K562 (cell line): ENCODE data around the gene RGPD8. TPM values are rescaled to one million over a fixed set of nuclear protein-coding genes. Genes with fewer than 3 reads are reported as not detected.

Experiments used
- ATAC-seq: fragments of 200-7000 bp; cut with Tn5 transposase; 3 replicates; pipeline ENCODE4 v1.9.1; 2020; ENCODE audit warnings: moderate library complexity
- BruUV-seq: library from RNA; stranded (reverse); fragments of 400-500 nt; replicated peaks from 2 replicates; lab custom pipeline; 2021; lab: Mats Ljungman, UMichigan
- CTCF ChIA-PET: fragments of 300-600 bp; formaldehyde crosslinking; extraction: SDS; loops from one replicate; lab custom pipeline; 2021; ENCODE audit warnings: low intra/inter-chr PET ratio; lab: Yijun Ruan, JAX
- POLR2A ChIA-PET: fragments of 300-600, 350-650 bp; sonication (Branson Sonifier 250); formaldehyde crosslinking; extraction: SDS; loops from one replicate; lab custom pipeline; 2021; ENCODE audit warnings: antibody characterized with exemption, inconsistent platforms; lab: Yijun Ruan, JAX
- DNase-seq, 4 experiments: peaks; one replicate each; pipeline versions ENCODE4 v3.0.0 to v3.0.0-alpha.2; 2011 to 2018; ENCODE audit warnings: low spot score in 3 of 4, mixed read lengths in 3 of 4; ENCODE audit errors: extremely low read depth in 1 of 4
- FAIRE-seq: peaks from 2 replicates; lab custom pipeline; 2011; peaks lifted over from hg19 to GRCh38; lab: Jason Lieb, UNC
- H2AFZ ChIP-seq: 2 replicates; pipeline ENCODE4 v1.6.0; 2011; ENCODE audit warnings: low read depth, low read length, control low read depth, inconsistent platforms
- H3K27ac ChIP-seq: fragments of 200-600 bp; 3 replicates; pipeline ENCODE4 v1.8.0; 2011; ENCODE audit warnings: low read depth, mild to moderate bottlenecking, control low read depth, inconsistent platforms, low read length, moderate library complexity, mixed read lengths; ENCODE audit errors: extremely low read depth
- H3K27me3 ChIP-seq, 2 experiments: fragments of 300-600 bp in 1 of 2; 2 replicates in 1 of 2; 3 replicates in 1 of 2; pipeline versions ENCODE4 v1.6.0 to v1.8.0; 2011; ENCODE audit warnings: inconsistent platforms in 2 of 2, low read length in 2 of 2, mild to moderate bottlenecking in 1 of 2, mixed read lengths in 1 of 2, moderate library complexity in 1 of 2; ENCODE audit not compliant: control insufficient read depth in 2 of 2, insufficient read depth in 2 of 2
- H3K36me3 ChIP-seq: fragments of 300-600 bp; 3 replicates; pipeline ENCODE4 v1.8.0; 2011; ENCODE audit warnings: mild to moderate bottlenecking, low read length, inconsistent platforms; ENCODE audit not compliant: control insufficient read depth, insufficient read depth
- H3K4me1 ChIP-seq, 2 experiments: fragments of 200-600 bp in 1 of 2; replicated peaks in 1 of 2; 2 replicates in 1 of 2; 3 replicates in 1 of 2; pipeline versions ENCODE4 v1.5.1 to v1.8.0; 2011; ENCODE audit warnings: inconsistent platforms in 2 of 2, low read length in 2 of 2, mild to moderate bottlenecking in 1 of 2, mixed read lengths in 1 of 2, moderate library complexity in 1 of 2; ENCODE audit not compliant: control insufficient read depth in 2 of 2, insufficient read depth in 2 of 2
- H3K4me2 ChIP-seq: 2 replicates; pipeline ENCODE4 v1.6.1; 2011; ENCODE audit warnings: low read length, control low read depth, inconsistent platforms, mixed read lengths; ENCODE audit not compliant: insufficient read depth
- H3K4me3 ChIP-seq: fragments of 200-600 bp; sonication (generic), shearing (Covaris generic); 2 replicates; pipeline ENCODE4 v1.5.1; 2016; ENCODE audit warnings: control low read depth, inconsistent platforms
- H3K79me2 ChIP-seq: fragments of 200-600 bp; 3 replicates; pipeline ENCODE4 v1.8.0; 2011; ENCODE audit warnings: low read length, inconsistent platforms; ENCODE audit not compliant: control insufficient read depth, insufficient read depth
- H3K9ac ChIP-seq, 2 experiments: 2 replicates each; pipeline versions ENCODE4 v1.6.0 to v1.6.1; 2011; ENCODE audit warnings: low read depth in 2 of 2, low read length in 2 of 2, control low read depth in 1 of 2, inconsistent platforms in 1 of 2, mild to moderate bottlenecking in 1 of 2, mixed read lengths in 1 of 2; ENCODE audit not compliant: insufficient read depth in 1 of 2
- H3K9me1 ChIP-seq: one replicate; pipeline ENCODE4 v1.6.0; 2011; ENCODE audit warnings: inconsistent platforms, mild to moderate bottlenecking, low read length, moderate library complexity; ENCODE audit not compliant: control insufficient read depth, insufficient read depth
- H3K9me3 ChIP-seq: replicated peaks from 2 replicates; pipeline ENCODE4 v1.5.1; 2011; ENCODE audit warnings: low read depth, low read length, inconsistent platforms; ENCODE audit not compliant: control insufficient read depth, insufficient read depth
- H4K20me1 ChIP-seq: replicated peaks from 2 replicates; pipeline ENCODE4 v1.6.1; 2011; ENCODE audit warnings: low read length, inconsistent platforms, mixed read lengths; ENCODE audit not compliant: control insufficient read depth, insufficient read depth
- ATF1 ChIP-seq, 2 experiments: fragments of 450-650 bp in 1 of 2; IDR thresholded peaks; 2 replicates each; pipeline ENCODE4 v1.6.1; 2016; ENCODE audit warnings: missing compliant biosample characterization in 1 of 2, missing genetic modification characterization in 1 of 2
- BCLAF1 ChIP-seq, 2 experiments: fragments of 450-650 bp in 1 of 2; IDR thresholded peaks; 2 replicates each; pipeline ENCODE4 v1.6.1; 2011 to 2017; ENCODE audit warnings: low read depth in 2 of 2, antibody characterized with exemption in 1 of 2, borderline replicate concordance in 1 of 2, low read length in 1 of 2, mild to moderate bottlenecking in 1 of 2, mixed read lengths in 1 of 2; ENCODE audit not compliant: control insufficient read depth in 1 of 2
- BRCA1 ChIP-seq, 2 experiments: fragments of 450-650 bp in 1 of 2; sonication (generic) in 1 of 2; formaldehyde crosslinking in 1 of 2; IDR thresholded peaks; 2 replicates each; pipeline versions ENCODE4 v1.5.0 to v1.6.1; 2017 to 2020; ENCODE audit warnings: mild to moderate bottlenecking in 1 of 2, missing genetic modification reagents in 1 of 2
- HMGXB4 ChIP-seq: sonication (generic); formaldehyde crosslinking; IDR thresholded peaks from 2 replicates; pipeline ENCODE4 v1.8.1; 2023; ENCODE audit warnings: mild to moderate bottlenecking, missing genetic modification reagents
- IFI16 ChIP-seq: fragments of 250-450 bp; sonication (Bioruptor Pico); IDR thresholded peaks from 2 replicates; pipeline ENCODE4 v2.1.2; 2022; ENCODE audit warnings: mild to moderate bottlenecking, inconsistent platforms
- MAZ ChIP-seq, 2 experiments: fragments of 450-650 bp in 1 of 2; sonication (generic) in 1 of 2; formaldehyde crosslinking; IDR thresholded peaks in 1 of 2; conservative IDR thresholded peaks in 1 of 2; 2 replicates each; pipeline versions ENCODE4 v1.4.0 to v1.5.0; 2020; ENCODE audit warnings: mild to moderate bottlenecking in 1 of 2, missing genetic modification reagents in 1 of 2
- POLR3A ChIP-seq: IDR thresholded peaks from 2 replicates; pipeline ENCODE4 v1.6.1; 2011; ENCODE audit warnings: borderline replicate concordance, mild to moderate bottlenecking, moderate library complexity; ENCODE audit not compliant: insufficient read length, insufficient read depth; ENCODE audit errors: extremely low read depth
- RBM39 ChIP-seq: fragments of 200-400 bp; formaldehyde crosslinking; optimal IDR thresholded peaks from 2 replicates; pipeline ENCODE3; 2018; ENCODE audit warnings: low read depth, low read length
- SMAD2 ChIP-seq: fragments of 150-350 bp; IDR thresholded peaks from 2 replicates; pipeline ENCODE4 v1.6.1; 2014; ENCODE audit warnings: low read depth, mild to moderate bottlenecking, low read length
- SMAD4 ChIP-seq: fragments of 250-450 bp; sonication (Bioruptor Pico); conservative IDR thresholded peaks from 2 replicates; pipeline ENCODE4 v1.8.0; 2021; ENCODE audit warnings: inconsistent platforms, mild to moderate bottlenecking, moderate library complexity
- SOX6 ChIP-seq: fragments of 450-650 bp; IDR thresholded peaks from 2 replicates; pipeline ENCODE4 v1.6.1; 2014; ENCODE audit warnings: mild to moderate bottlenecking
- SRF ChIP-seq, 2 experiments: fragments of 250-450, 450-650 bp in 1 of 2; sonication (Bioruptor Pico) in 1 of 2; sonication (generic) in 1 of 2; formaldehyde crosslinking; IDR thresholded peaks; 2 replicates each; pipeline versions ENCODE4 v1.5.0 to v1.5.1; 2020 to 2022; ENCODE audit warnings: mild to moderate bottlenecking in 1 of 2, missing genetic modification reagents in 1 of 2
- TEAD4 ChIP-seq, 2 experiments: sonication (generic) in 1 of 2; formaldehyde crosslinking in 1 of 2; IDR thresholded peaks; 2 replicates each; pipeline versions ENCODE4 v1.6.1 to v1.8.0; 2012 to 2022; ENCODE audit warnings: borderline replicate concordance in 1 of 2, inconsistent platforms in 1 of 2, low read length in 1 of 2, mild to moderate bottlenecking in 1 of 2, missing genetic modification reagents in 1 of 2
- ZC3H4 ChIP-seq: sonication (generic); formaldehyde crosslinking; IDR thresholded peaks from 2 replicates; pipeline ENCODE4 v1.9.0; 2021; ENCODE audit warnings: missing genetic modification reagents, borderline replicate concordance
- ZNF507 ChIP-seq: conservative IDR thresholded peaks from 2 replicates; pipeline ENCODE4 v1.6.1; 2017; ENCODE audit warnings: missing genetic modification characterization, missing compliant biosample characterization
- WGBS: fragments of 100-300 bp; shearing (Covaris generic); methylation state at CpG from one replicate; pipeline ENCODE4 v1.1.6; 2016; ENCODE audit warnings: low coverage, mixed read lengths; ENCODE audit not compliant: insufficient coverage; ENCODE audit errors: missing lambda C conversion rate; 5-methylcytosine and 5-hydroxymethylcytosine counted together
- in situ Hi-C: fragments of 300-500 bp; cut with MboI; formaldehyde crosslinking; loops from 4 replicates; pipeline ENCODE4 v1.15.0; 2018; ENCODE audit warnings: inconsistent platforms, mixed read lengths
- intact Hi-C: fragments of 100-400 bp; cut with micrococcal nuclease; formaldehyde crosslinking; loops from 2 replicates; pipeline ENCODE4 v1.14.2; 2022
- polyA plus RNA-seq, 8 experiments: library from polyadenylated mRNA; depleted of rRNA in 4 of 8; stranded (reverse) in 5 of 8; unstranded in 3 of 8; fragments of >200 nt; fragmentation: Nextera tagmentation in 2 of 8; fragmentation: Illumina TruSeq in 1 of 8; extraction: Ambion mirVana in 2 of 8; extraction: Trizol in 1 of 8; gene quantifications; 2 replicates each; pipeline versions ENCODE4 v1.2.1 to v1.2.3, GENCODE V29; 2011 to 2014; ENCODE audit warnings: inconsistent platforms in 1 of 8, missing spikeins in 1 of 8
- total RNA-seq, 7 experiments: library from RNA; depleted of rRNA in 6 of 7; stranded (reverse); fragments of >200 nt in 6 of 7; fragmentation: Illumina TruSeq in 2 of 7; extraction: Trizol in 2 of 7; gene quantifications; 2 replicates each; pipeline versions ENCODE4 v1.2.1 to v1.2.3, GENCODE V29; 2011 to 2021; ENCODE audit warnings: low replicate concordance in 1 of 7

Gene RGPD8
- total and polyA plus RNA-seq, 9 of the 15 experiments (the other 6 are each of a cell fraction or from before 2014, with no cell fraction given), result 0.03 to 0.47 (median 0.12) TPM; not detected in 1

- DNase-seq (no peak), FAIRE-seq (no peak), ATAC-seq (no peak)
- Histone ChIP-seq H3K4me3 (no peak overlapping the region), H2AFZ (no peak overlapping the region), H3K4me2 (no peak overlapping the region), H3K9me1 (no peaks in the 10 kb centered on the region), H3K27ac (no peak overlapping the region), H4K20me1 (no peaks in the 10 kb centered on the region), H3K27me3 (no peaks in the 10 kb centered on the region), H3K9ac (no peak overlapping the region), H3K79me2 (no peaks in the 10 kb centered on the region), H3K36me3 (no peaks in the 10 kb centered on the region), H3K9me3 (no peaks in the 10 kb centered on the region), H3K4me1 (no peaks in the 10 kb centered on the region; a peak in 1 of 5 replicates)
- no TSS peak for BruUV-seq
- ChIA-PET CTCF (no interaction called here), POLR2A (no interaction called here)
- in situ Hi-C loops (loop anchor here (10.0 to 25.0 kb wide), 2 partner anchors 451 to 1823 kb away; partner anchors contain the start of gene ANAPC1), intact Hi-C loops (no loop called here)
- TF ChIP-seq SOX6 (no peak), SMAD4 (no peak), HMGXB4 (CRISPR knock-in tag) (no peak), SMAD2 (no peak), RBM39 (no peak), ATF1 (CRISPR knock-in tag; IDR thresholded peaks at IDR 0.05) (no peak), ATF1 (tag; IDR thresholded peaks at IDR 0.05) (no peak), MAZ (CRISPR knock-in tag; conservative IDR thresholded peaks at IDR 0.05 in 1 of 2, IDR thresholded peaks at IDR 0.05 in 1 of 2) (no peak), BRCA1 (IDR thresholded peaks at IDR 0.05) (no peak), BRCA1 (CRISPR knock-in tag; IDR thresholded peaks at IDR 0.05) (no peak), ZC3H4 (CRISPR knock-in tag) (no peak), POLR3A (no peak), ZNF507 (no peak), TEAD4 (IDR thresholded peaks at IDR 0.05; ENCODE audit: low read length) (no peak), TEAD4 (CRISPR knock-in tag; IDR thresholded peaks at IDR 0.05; ENCODE audit: borderline replicate concordance) (no peak), IFI16 (CRISPR knock-in tag) (no peak), SRF (CRISPR knock-in tag; IDR thresholded peaks at IDR 0.05) (no peak), BCLAF1 (IDR thresholded peaks at IDR 0.05; ENCODE audit: borderline replicate concordance in 1 of 2, control insufficient read depth in 1 of 2, low read depth in 2 of 2, low read length in 1 of 2) (no peak)
- WGBS, result 65% methylated on average over 1 of the region's 1 CpG
Observed at GRCh38 chr2:112335600-112335999, 97.8 kb downstream of the RGPD8 start.
